GM18502 (cell line): ENCODE results near the gene PLCB3.

Source experiments
- ATAC-seq: cut with Tn5 transposase; IDR thresholded peaks from one replicate; pipeline ENCODE4 v1.9.1; 2021; ENCODE audit warnings: mild to moderate bottlenecking; ENCODE audit not compliant: unreplicated experiment, poor library complexity

Gene PLCB3

GRCh38 chr11:64251016-64251752 lies at the start of gene PLCB3:
Gene PLCB3, plus strand, starts transcription at chr11:64251530. Its CDS starts 120 bp downstream, at chr11:64251650.
- peak; percentile 42 for ATAC-seq

DNA sequence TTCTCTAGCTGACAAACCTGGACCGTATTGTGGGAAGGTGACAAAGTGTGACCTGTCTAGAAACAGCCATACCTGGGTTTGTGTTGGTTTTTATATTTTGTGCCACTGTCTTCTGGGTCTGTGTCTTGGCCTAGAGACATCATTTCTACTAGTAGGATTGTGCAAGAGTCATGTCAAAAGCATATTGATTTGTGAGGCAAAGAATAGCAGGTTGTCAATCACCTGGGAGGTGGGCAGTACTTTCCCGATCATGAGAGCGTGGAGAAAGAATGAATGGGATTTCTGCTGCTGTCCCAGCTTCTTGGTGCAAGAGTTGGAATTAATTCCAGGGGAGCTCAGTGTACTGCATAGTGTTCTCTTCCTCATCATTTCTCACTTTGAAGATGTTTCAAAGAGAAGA lies 49.8 kb upstream of the PLCB3 start:
- no peak for ATAC-seq

- ATAC-seq = no peak
These were observed 48.3 kb upstream of the PLCB3 start for GRCh38 chr11:64202992-64203391.

- ATAC-seq = no peak
These were observed 47.8 kb upstream of the PLCB3 start for GRCh38 chr11:64203421-64204079.

- no peak for ATAC-seq
These were observed 47.3 kb upstream of the PLCB3 start for GRCh38 chr11:64204080-64204440.

DNA sequence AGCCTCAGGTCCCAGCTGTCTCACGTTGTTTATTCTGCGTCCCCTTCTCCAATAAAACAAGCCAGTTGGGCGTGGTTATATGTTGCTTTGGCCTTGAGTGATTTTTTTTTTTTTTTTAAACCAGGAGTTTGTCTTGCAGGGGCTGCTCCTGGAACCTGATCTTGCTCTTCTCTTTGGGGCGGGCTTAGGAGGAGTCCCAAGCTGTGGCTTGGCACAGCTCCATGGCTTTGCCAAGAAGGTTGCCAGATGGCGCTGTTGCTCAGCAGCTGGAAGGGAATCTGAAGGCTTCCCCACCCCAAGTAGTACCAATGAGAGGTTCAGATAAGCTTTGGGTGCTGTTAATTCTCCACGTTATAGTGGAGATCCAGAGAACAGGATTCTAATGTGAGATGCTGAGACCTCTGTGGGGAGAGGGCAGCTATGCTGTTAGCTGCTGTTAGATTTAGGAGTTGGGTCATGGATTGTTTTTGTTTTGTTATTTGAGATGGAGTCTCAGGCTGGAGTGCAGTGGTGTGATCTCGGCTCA lies 46.8 kb upstream of the PLCB3 start:
- no peak for ATAC-seq

GRCh38 chr11:64206457-64207255 lies 44.7 kb upstream of the PLCB3 start, which contains the start of gene FERMT3:
Gene FERMT3, plus strand, starts transcription at chr11:64206721. Its CDS starts 644 bp downstream, at chr11:64207365.
- ATAC-seq = peak; percentile 3

- ATAC-seq = peak; percentile 63
These were observed 43.9 kb upstream of the PLCB3 start for GRCh38 chr11:64207256-64208085.

DNA sequence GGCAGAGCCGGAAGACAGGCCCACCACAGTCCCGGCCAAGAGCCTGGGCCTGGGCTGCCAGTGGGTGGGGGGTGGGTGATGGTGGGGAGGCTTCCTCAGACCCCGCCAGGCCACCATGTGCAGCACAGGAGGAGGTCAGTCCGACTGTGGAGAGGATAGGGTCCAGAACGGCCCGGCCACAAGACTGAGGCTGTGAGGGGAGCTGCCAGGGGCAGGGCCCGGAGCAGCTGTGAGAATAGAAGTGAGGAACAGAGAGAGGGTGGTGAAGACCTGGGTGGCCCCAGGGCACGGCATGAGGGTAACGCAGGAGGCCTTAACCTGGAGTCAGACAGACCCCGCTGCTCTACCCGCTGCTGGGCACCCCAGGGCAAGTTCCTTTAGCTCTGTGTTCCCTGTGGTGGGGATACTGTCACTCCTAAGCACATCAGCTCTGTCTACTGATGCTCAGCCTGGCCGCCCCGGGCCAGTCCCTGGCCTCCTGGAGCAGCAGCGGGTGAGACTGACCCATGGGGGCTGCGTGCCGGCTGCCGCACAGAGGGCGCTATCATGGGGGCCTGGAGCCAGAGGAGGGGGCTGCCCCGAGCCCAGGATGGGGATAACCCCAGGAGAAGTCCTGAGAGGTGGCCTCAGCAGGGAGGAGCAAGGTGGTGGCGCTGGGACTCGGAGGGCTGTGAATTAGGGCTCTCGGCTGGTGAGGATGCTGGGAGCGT lies 43.1 kb upstream of the PLCB3 start:
- ATAC-seq = no peak

- ATAC-seq = no peak
These were observed 42.4 kb upstream of the PLCB3 start for GRCh38 chr11:64208796-64209562.

GRCh38 chr11:64209563-64209843 lies 41.8 kb upstream of the PLCB3 start:
- no peak for ATAC-seq

- ATAC-seq = no peak
These were observed 40.9 kb upstream of the PLCB3 start for GRCh38 chr11:64210301-64211020.

DNA sequence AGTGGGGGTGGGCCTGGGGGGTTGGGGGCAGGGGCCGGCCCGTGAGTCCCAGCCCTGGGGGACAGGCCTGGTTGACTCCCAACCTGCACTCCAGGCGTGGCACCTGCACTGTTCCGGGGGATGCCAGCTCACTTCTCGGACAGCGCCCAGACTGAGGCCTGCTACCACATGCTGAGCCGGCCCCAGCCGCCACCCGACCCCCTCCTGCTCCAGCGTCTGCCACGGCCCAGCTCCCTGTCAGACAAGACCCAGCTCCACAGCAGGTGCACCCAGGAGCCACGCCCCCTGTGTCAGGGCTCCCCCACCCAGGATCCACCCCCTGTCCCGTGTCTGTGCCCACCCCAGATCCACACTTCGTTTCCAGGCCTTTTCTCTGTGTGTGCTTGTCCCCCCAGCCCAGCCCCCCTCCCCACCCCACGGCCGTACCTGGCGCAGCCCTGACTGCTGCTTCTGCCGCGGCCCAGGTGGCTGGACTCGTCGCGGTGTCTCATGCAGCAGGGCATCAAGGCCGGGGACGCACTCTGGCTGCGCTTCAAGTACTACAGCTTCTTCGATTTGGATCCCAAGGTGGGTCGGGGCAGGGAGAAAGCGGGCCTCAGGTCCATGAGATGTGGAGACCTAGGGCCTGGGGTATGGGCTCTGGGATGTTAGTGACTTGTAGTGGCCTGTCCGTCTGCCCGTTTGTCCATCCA lies 40.0 kb upstream of the PLCB3 start:
- no peak for ATAC-seq

DNA sequence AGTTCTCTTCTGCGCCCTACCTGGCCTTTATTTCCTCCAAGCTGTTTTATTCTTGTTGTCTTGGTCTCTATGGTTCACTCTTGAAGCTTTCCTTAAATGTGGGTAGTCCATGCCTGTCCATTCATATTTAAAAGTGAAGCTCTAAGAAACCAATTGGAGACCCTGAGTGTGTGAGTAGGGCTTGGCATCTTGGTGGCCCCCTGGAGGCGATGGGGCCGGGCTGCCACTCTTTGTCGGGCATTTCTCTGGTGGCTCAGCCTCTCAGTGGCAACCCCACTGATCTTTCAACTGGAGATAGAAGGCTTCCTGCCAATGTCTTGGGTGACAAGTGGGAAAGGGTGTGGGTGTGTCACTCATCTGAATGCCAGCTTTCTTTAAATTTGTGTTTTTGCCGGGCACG lies 34.5 kb upstream of the PLCB3 start:
- no peak for ATAC-seq

DNA sequence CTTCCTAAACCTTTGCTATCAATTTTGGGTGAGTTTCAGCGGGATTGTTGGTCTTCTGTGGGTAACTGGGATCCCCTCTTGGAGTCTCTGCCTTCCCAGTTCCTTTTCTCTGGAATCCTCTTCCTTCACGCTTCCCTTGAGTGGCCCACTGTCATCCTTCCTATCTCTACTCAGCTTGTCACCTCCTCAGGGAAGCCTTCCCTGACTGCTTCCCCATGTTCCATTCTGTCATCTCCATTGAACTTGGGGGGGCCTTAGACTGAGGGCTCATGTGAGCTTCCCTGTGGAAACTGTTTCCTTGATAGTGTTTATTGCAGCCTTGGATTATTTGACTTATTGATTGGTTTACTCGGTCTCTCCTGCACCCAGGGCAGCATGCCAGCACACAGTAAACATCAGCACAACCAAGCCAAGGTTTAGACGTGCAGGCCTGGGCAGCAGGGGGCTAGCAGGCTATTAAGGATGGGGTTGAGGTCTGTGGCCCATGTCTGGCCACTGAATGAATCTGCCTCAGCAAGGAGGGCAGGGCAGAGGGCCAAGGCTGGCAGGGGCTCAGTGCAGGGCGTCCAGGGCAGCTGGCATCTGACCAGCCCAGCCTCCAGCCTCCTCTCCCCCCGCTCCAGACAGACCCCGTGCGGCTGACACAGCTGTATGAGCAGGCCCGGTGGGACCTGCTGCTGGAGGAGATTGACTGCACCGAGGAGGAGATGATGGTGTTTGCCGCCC lies 32.5 kb upstream of the PLCB3 start:
- ATAC-seq = no peak

GRCh38 chr11:64219354-64219684 lies 32.0 kb upstream of the PLCB3 start:
- ATAC-seq = no peak

DNA sequence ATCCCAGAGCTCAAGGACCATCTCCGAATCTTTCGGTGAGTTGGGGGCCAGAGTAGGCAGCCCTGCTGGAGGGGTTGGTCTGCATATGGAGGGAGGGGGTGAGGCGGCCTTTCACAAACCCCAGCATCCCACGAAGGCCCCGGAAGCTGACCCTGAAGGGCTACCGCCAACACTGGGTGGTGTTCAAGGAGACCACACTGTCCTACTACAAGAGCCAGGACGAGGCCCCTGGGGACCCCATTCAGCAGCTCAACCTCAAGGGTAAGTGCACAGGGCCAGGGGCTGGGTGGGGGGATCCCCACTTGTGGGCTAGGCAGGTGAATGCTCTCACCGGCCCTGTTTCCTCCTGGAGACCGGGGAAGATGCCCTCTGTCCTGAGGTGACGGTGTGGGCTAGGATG lies 31.6 kb upstream of the PLCB3 start:
- ATAC-seq = no peak
